Esophagus squamous epithelium (tissue), 5 donors: Measurements from ENCODE around the gene POMC. TPM values are rescaled to one million over a fixed set of nuclear protein-coding genes. Genes with fewer than 3 reads are reported as not detected.

Experiments
- DNase-seq: peaks from one replicate; lab custom pipeline; 2025; lab: John Stamatoyannopoulos, UW
- H3K27ac ChIP-seq, 4 donors: fragments of 200-600 bp; sonication (generic); one replicate each; pipeline ENCODE4 v1.5.1; 2016 to 2019; ENCODE audit warnings: mild to moderate bottlenecking in 1 of 4
- H3K27me3 ChIP-seq, 4 donors: fragments of 200-600 bp; sonication (generic); 1 replicate in 3 of 4; 2 replicates in 1 of 4; pipeline versions ENCODE4 v1.5.1 to v1.6.0; 2017 to 2021; ENCODE audit warnings: antibody characterized with exemption in 1 of 4
- H3K36me3 ChIP-seq, 3 donors: fragments of 200-600 bp; sonication (generic); one replicate each; pipeline ENCODE4 v1.5.1; 2016 to 2019
- H3K4me1 ChIP-seq, 3 donors: fragments of 200-600 bp; sonication (generic); one replicate each; pipeline ENCODE4 v1.5.1; 2017 to 2019
- H3K4me3 ChIP-seq, 4 donors: fragments of 200-600 bp; sonication (generic); 1 replicate in 3 of 4; 2 replicates in 1 of 4; pipeline ENCODE4 v1.5.1; 2016 to 2019; ENCODE audit warnings: mild to moderate bottlenecking in 2 of 4, moderate library complexity in 1 of 4
- H3K9me3 ChIP-seq, 3 donors: fragments of 200-600 bp; sonication (generic); one replicate each; pipeline ENCODE4 v1.5.1; 2016 to 2019
- POLR2A ChIP-seq, 4 donors: fragments of 450-650 bp; IDR thresholded peaks; one replicate each; pipeline ENCODE4 v1.6.1; 2017; ENCODE audit warnings: antibody characterized with exemption in 4 of 4, mild to moderate bottlenecking in 4 of 4, moderate library complexity in 3 of 4
- WGBS, 2 donors: methylation state at CpG; one replicate each; pipeline ENCODE4 v1.1.5; 2018; 5-methylcytosine and 5-hydroxymethylcytosine counted together
- intact Hi-C: fragments of 100-400 bp; cut with DNase I; formaldehyde crosslinking; loops from one replicate; pipeline ENCODE4 v1.15.0; 2022
- total RNA-seq, 4 donors: library from RNA; depleted of rRNA; stranded (reverse); fragments of >200 nt; gene quantifications; one replicate each; pipeline ENCODE4 v1.1.0, GENCODE V29; 2016
- TF ChIP-seq, protein P1 (sequence below), 6 experiments: fragments of 450-650 bp in 4 of 6; fragments of 200-600 bp in 2 of 6; sonication (generic) in 2 of 6; IDR thresholded peaks; one replicate each; pipeline ENCODE4 v1.5.1; 2016 to 2019; ENCODE audit warnings: antibody characterized with exemption in 6 of 6, mild to moderate bottlenecking in 4 of 6, moderate library complexity in 4 of 6
- donor health status: DM: yes; HTN: yes; CAD: no.

Gene POMC
- total RNA-seq, 4 donors from 2014 or later = 3.1 to 6.1 (median 3.4) TPM; not detected in 1

DNA sequence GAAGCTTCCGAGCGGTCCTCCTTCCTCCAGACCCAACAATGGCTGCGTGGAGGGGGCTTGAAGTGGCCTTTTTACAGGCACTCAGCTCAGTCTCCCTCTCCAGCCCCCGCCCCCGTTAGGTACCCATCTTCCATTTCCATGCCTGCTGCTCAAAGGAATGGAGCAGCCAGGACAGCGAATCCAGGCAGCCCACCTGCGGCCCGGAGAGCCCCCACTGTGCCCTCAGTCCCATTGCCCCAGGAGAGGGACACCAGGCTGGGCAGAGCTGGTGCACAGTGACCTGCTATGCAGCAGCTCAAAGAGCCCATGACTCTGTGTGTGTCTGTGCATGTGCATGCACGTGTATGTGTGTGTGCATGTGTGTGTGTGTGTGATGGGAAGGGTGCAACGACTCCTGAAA is 10.6 kb upstream of the POMC start:
- WGBS, 2 donors = 60 to 82% methylated on average over 2 to 10 of the region's 10 CpGs
- intact Hi-C loops = no loop called here
- no peaks in the 10 kb centered on the region for H3K9me3 ChIP-seq
- H3K27ac ChIP-seq = no peak overlapping the region
- H3K27me3 ChIP-seq = peaks cover 0 to 29% (median 0%) of the 10 kb centered on the region in 4 donors
- peaks cover 0 to 4% (median 0%) of the 10 kb centered on the region in 3 donors for H3K4me1 ChIP-seq
- no peak for TF ChIP-seq POLR2A (IDR thresholded peaks at IDR 0.05)
- TF ChIP-seq, protein P1, sequence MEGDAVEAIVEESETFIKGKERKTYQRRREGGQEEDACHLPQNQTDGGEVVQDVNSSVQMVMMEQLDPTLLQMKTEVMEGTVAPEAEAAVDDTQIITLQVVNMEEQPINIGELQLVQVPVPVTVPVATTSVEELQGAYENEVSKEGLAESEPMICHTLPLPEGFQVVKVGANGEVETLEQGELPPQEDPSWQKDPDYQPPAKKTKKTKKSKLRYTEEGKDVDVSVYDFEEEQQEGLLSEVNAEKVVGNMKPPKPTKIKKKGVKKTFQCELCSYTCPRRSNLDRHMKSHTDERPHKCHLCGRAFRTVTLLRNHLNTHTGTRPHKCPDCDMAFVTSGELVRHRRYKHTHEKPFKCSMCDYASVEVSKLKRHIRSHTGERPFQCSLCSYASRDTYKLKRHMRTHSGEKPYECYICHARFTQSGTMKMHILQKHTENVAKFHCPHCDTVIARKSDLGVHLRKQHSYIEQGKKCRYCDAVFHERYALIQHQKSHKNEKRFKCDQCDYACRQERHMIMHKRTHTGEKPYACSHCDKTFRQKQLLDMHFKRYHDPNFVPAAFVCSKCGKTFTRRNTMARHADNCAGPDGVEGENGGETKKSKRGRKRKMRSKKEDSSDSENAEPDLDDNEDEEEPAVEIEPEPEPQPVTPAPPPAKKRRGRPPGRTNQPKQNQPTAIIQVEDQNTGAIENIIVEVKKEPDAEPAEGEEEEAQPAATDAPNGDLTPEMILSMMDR (IDR thresholded peaks at IDR 0.05) = no peak
- DNase-seq = no peak
- H3K4me3 ChIP-seq = no peak overlapping the region
- no peaks in the 10 kb centered on the region for H3K36me3 ChIP-seq

DNA sequence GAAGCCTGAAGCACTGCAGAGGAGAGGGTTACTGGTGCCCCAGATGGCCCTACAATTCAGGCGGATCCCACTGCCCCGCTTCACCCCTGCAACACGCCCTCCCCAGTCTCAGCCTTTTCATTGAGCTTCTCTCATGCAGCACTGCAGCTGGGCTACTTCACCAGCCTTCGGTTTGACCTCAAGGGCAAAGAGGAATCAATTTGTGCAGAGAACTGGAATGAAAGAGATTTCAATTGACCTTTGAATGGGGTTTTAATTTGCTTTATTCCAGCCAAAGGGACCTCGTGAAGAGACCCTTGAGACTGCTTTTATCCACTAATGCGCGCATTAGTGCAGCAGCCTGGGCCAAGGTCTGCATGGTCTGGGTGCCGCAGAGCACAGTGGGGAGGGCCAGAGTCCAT is 8.8 kb upstream of the POMC start:
- Histone ChIP-seq H3K9me3 (no peaks in the 10 kb centered on the region), H3K27me3 (peaks cover 0 to 29% (median 0%) of the 10 kb centered on the region in 4 donors), H3K4me1 (no peaks in the 10 kb centered on the region), H3K27ac (no peak overlapping the region), H3K36me3 (no peaks in the 10 kb centered on the region), H3K4me3 (no peak overlapping the region)
- intact Hi-C loops = no loop called here
- WGBS, 2 donors = 76 to 83% methylated on average over 8 of the region's 8 CpGs
- no peak for TF ChIP-seq POLR2A (IDR thresholded peaks at IDR 0.05)
- TF ChIP-seq, protein P1 (IDR thresholded peaks at IDR 0.05) = no peak
- DNase-seq = no peak

DNA sequence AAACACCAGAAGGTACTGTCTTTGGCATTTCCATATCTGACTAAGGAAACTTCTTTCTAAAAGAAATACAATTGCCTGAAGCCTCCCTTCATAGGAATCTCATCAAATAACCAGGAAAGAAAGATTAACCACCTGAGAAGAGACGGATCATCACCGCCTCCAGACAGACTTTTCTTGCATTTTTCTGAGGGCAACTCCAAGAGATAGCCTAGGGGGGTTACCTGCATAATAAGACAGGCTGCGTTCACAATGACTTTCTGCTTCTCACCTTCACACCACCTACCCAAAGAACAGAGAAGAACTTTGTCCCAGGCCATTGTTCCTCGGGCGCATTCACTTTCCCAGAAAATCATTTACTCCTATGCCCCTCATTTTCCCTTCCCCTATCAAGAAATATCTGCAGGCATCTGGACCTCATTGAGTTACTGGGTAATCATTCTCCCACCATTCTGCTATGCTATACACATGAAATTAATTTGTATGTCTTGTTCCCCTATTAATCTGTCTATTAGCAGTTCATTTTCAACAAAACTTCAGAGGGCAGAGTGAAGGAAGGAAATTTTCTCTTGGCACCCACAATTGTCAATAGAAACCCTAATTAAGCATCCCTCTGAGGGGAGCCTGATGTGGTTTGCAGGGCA is 8.3 kb upstream of the POMC start:
- DNase-seq = no peak
- H3K27ac ChIP-seq = no peak overlapping the region
- H3K27me3 ChIP-seq = peaks cover 0 to 29% (median 0%) of the 10 kb centered on the region in 4 donors
- no peak for TF ChIP-seq POLR2A (IDR thresholded peaks at IDR 0.05)
- TF ChIP-seq, protein P1 (IDR thresholded peaks at IDR 0.05) = no peak
- 85% methylated on average over 5 of the region's 5 CpGs for WGBS, 2 donors
- no peaks in the 10 kb centered on the region for H3K4me1 ChIP-seq
- H3K36me3 ChIP-seq = no peaks in the 10 kb centered on the region
- intact Hi-C loops = no loop called here
- H3K4me3 ChIP-seq = no peak overlapping the region
- no peaks in the 10 kb centered on the region for H3K9me3 ChIP-seq

DNA sequence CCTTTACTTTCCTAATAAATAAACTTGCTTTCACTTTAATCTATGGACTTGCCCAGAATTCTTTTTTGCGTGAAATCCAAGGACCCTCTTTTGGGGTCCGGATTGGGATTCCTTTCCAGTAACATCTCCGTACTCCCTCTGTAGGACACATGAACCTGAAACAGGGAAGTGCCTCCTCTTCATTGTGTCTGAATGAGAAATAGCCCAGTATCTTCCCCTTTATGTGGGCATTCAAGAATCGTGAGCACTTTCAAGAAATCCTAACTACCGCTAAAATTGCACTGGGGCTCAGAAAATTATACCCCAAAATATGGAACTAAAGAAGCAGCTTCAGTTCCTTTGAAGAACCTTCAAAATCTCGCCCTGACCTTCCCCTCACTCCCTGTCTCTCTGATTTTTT is 7.8 kb upstream of the POMC start:
- intact Hi-C loops = no loop called here
- no peak for TF ChIP-seq POLR2A (IDR thresholded peaks at IDR 0.05)
- TF ChIP-seq, protein P1 (IDR thresholded peaks at IDR 0.05) = no peak

DNA sequence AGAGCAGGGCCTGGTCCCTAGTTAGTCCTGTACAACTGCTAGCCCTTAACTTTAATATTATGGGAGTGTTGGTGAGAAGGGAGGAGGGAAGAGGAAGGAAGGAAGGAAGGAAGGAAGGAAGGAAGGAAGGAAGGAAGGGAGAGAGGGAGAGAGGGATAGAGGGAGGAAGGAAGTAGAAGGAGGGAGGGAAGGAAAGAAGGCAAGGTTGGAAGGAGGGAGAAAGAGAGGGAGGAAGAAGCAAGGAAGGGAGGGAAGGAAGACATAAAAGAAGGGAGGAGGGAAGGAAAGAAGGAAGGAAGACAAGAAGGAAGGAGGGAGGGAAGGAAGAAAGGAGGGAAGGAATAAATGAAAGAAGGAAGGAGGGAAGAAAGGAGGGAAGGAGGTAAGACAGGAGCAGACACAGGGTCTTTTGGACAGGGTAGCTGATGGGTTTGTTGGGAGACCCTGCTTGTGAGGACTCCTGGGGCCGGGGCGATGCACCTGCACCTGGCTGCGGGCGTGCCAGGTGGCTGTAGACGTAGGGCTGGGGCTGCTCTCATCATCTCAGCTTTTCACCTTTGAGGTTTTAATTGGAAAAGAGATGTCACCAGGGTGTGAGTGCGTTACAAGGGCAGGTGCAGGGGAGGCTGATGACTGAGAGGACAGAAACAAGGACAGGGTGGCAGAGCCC is 5.9 kb upstream of the POMC start:
- TF ChIP-seq, protein P1 (IDR thresholded peaks at IDR 0.05) = no peak
- TF ChIP-seq POLR2A (IDR thresholded peaks at IDR 0.05) = no peak
- intact Hi-C loops = no loop called here
- H3K36me3 ChIP-seq = no peaks in the 10 kb centered on the region
- no peaks in the 10 kb centered on the region for H3K9me3 ChIP-seq
- H3K4me3 ChIP-seq = no peak overlapping the region
- H3K27me3 ChIP-seq = peaks cover 0 to 42% (median 1%) of the 10 kb centered on the region in 4 donors
- DNase-seq = no peak
- no peak overlapping the region for H3K27ac ChIP-seq
- 89 to 93% methylated on average over 6 of the region's 6 CpGs for WGBS, 2 donors
- no peaks in the 10 kb centered on the region for H3K4me1 ChIP-seq

More for the DNA sequence above, 7.8 kb upstream of the POMC start:
- 74 to 76% methylated on average over 6 of the region's 6 CpGs for WGBS, 2 donors
- DNase-seq = no peak
- Histone ChIP-seq H3K9me3 (no peaks in the 10 kb centered on the region), H3K27ac (no peak overlapping the region), H3K27me3 (peaks cover 0 to 29% (median 0%) of the 10 kb centered on the region in 4 donors), H3K36me3 (no peaks in the 10 kb centered on the region), H3K4me1 (no peaks in the 10 kb centered on the region), H3K4me3 (no peak overlapping the region)
